IMR-90 (cell line): ENCODE measurements around the gene C1orf159. TPM values are rescaled to one million over a fixed set of nuclear protein-coding genes. Genes with fewer than 3 reads are reported as not detected.

Experiments used
- ATAC-seq: fragments of 200-7000 bp; cut with Tn5 transposase; 2 replicates; pipeline ENCODE4 v1.9.1; 2020; ENCODE audit warnings: low read depth, mild to moderate bottlenecking, moderate library complexity
- BruUV-seq: library from RNA; stranded (reverse); fragments of 400-500 nt; replicated peaks from 2 replicates; lab custom pipeline; 2021; lab: Mats Ljungman, UMichigan
- CTCF ChIA-PET: fragments of 300-600 bp; formaldehyde crosslinking; extraction: SDS; loops from one replicate; lab custom pipeline; 2021; ENCODE audit warnings: antibody characterized with exemption; lab: Yijun Ruan, JAX
- POLR2A ChIA-PET: fragments of 300-600 bp; sonication (Branson Sonifier 250); formaldehyde crosslinking; loops from one replicate; lab custom pipeline; 2022; ENCODE audit warnings: antibody characterized with exemption; ENCODE audit not compliant: unreplicated experiment; lab: Charles Lee
- DNase-seq: peaks from one replicate; pipeline ENCODE4 v3.0.0; 2013
- H2AFZ ChIP-seq: replicated peaks from 2 replicates; pipeline ENCODE3; 2013; ENCODE audit warnings: low read length, mild to moderate bottlenecking; ENCODE audit not compliant: poor library complexity
- H2AK5ac ChIP-seq: 2 replicates; pipeline ENCODE4 v1.6.1; 2013; ENCODE audit warnings: low read depth, low read length, inconsistent platforms
- H2AK9ac ChIP-seq: replicated peaks from 2 replicates; pipeline ENCODE3; 2013; ENCODE audit warnings: mild to moderate bottlenecking, low read depth, low read length, moderate library complexity; ENCODE audit not compliant: poor library complexity
- H2BK120ac ChIP-seq: 2 replicates; pipeline ENCODE4 v1.6.1; 2013; ENCODE audit warnings: low read depth, low read length, inconsistent platforms
- H2BK15ac ChIP-seq: 3 replicates; pipeline ENCODE4 v1.6.1; 2013; ENCODE audit warnings: low read depth, low read length, inconsistent platforms
- H2BK20ac ChIP-seq: 2 replicates; pipeline ENCODE4 v1.6.1; 2013; ENCODE audit warnings: low read depth, mild to moderate bottlenecking, inconsistent platforms, low read length, moderate library complexity
- H2BK5ac ChIP-seq: 2 replicates; pipeline ENCODE4 v1.6.1; 2013; ENCODE audit warnings: mild to moderate bottlenecking, low read depth, low read length, inconsistent platforms; ENCODE audit not compliant: poor library complexity, severe bottlenecking
- H3K14ac ChIP-seq: replicated peaks from 2 replicates; pipeline ENCODE4 v1.6.1; 2013; ENCODE audit warnings: low read depth, low read length, inconsistent platforms
- H3K18ac ChIP-seq: 2 replicates; pipeline ENCODE4 v1.6.1; 2013; ENCODE audit warnings: low read depth, low read length, control low read depth
- H3K23ac ChIP-seq: 2 replicates; pipeline ENCODE4 v1.6.1; 2013; ENCODE audit warnings: low read depth, low read length, inconsistent platforms
- H3K27ac ChIP-seq: 2 replicates; pipeline ENCODE4 v1.5.1; 2013; ENCODE audit warnings: mild to moderate bottlenecking, control low read depth, low read length; ENCODE audit not compliant: insufficient read depth
- H3K27me3 ChIP-seq: 2 replicates; pipeline ENCODE4 v1.6.1; 2013; ENCODE audit warnings: low read length; ENCODE audit not compliant: control insufficient read depth, insufficient read depth
- H3K36me3 ChIP-seq: 2 replicates; pipeline ENCODE4 v1.6.1; 2013; ENCODE audit warnings: low read length, mixed read lengths; ENCODE audit not compliant: control insufficient read depth, insufficient read depth
- H3K4ac ChIP-seq: 2 replicates; pipeline ENCODE4 v1.6.1; 2013; ENCODE audit warnings: low read depth, low read length, inconsistent platforms
- H3K4me1 ChIP-seq: 2 replicates; pipeline ENCODE4 v1.6.1; 2013; ENCODE audit warnings: low read length, mixed read lengths; ENCODE audit not compliant: control insufficient read depth, insufficient read depth
- H3K4me2 ChIP-seq: 2 replicates; pipeline ENCODE4 v1.6.1; 2013; ENCODE audit warnings: low read depth, mild to moderate bottlenecking, control low read depth, low read length, moderate library complexity
- H3K4me3 ChIP-seq: 2 replicates; pipeline ENCODE4 v1.5.1; 2013; ENCODE audit warnings: low read depth, mild to moderate bottlenecking, control low read depth, low read length, moderate library complexity; ENCODE audit not compliant: insufficient read depth
- H3K56ac ChIP-seq: 2 replicates; pipeline ENCODE4 v1.6.1; 2013; ENCODE audit warnings: low read length, inconsistent platforms; ENCODE audit not compliant: insufficient read depth; ENCODE audit errors: extremely low read depth
- H3K79me1 ChIP-seq, 2 experiments: 2 replicates each; pipeline ENCODE4 v1.6.1; 2013; ENCODE audit warnings: low read length in 2 of 2, inconsistent platforms in 1 of 2, low read depth in 1 of 2
- H3K9ac ChIP-seq: 2 replicates; pipeline ENCODE4 v1.6.1; 2013; ENCODE audit warnings: low read depth, low read length, control low read depth
- H3K9me1 ChIP-seq: 2 replicates; pipeline ENCODE4 v1.6.1; 2013; ENCODE audit warnings: low read length, inconsistent platforms; ENCODE audit not compliant: insufficient read depth
- H3K9me3 ChIP-seq: 2 replicates; pipeline ENCODE4 v1.6.1; 2013; ENCODE audit warnings: low read length; ENCODE audit not compliant: control insufficient read depth, insufficient read depth
- H4K20me1 ChIP-seq: 2 replicates; pipeline ENCODE4 v1.6.1; 2013; ENCODE audit warnings: low read length, inconsistent platforms; ENCODE audit not compliant: insufficient read depth
- H4K5ac ChIP-seq: 2 replicates; pipeline ENCODE4 v1.6.1; 2013; ENCODE audit warnings: mild to moderate bottlenecking, low read depth, low read length, control low read depth
- H4K8ac ChIP-seq, 2 experiments: 2 replicates each; pipeline ENCODE4 v1.6.1; 2013; ENCODE audit warnings: low read depth in 2 of 2, low read length in 2 of 2, control low read depth in 1 of 2, inconsistent platforms in 1 of 2
- H4K91ac ChIP-seq: 2 replicates; pipeline ENCODE4 v1.6.1; 2013; ENCODE audit warnings: low read depth, low read length, inconsistent platforms; ENCODE audit not compliant: insufficient read depth
- MAFK ChIP-seq: IDR thresholded peaks from 2 replicates; pipeline ENCODE4 v1.6.1; 2012; ENCODE audit warnings: low read depth, low read length, improper control_type of control experiment
- MXI1 ChIP-seq: IDR thresholded peaks from 2 replicates; pipeline ENCODE4 v1.6.1; 2012; ENCODE audit warnings: low read depth, mild to moderate bottlenecking, low read length, moderate library complexity, borderline replicate concordance
- POLR2A ChIP-seq: IDR thresholded peaks from 2 replicates; pipeline ENCODE4 v1.6.1; 2012; ENCODE audit warnings: mild to moderate bottlenecking, low read depth, low read length
- RAD21 ChIP-seq: IDR thresholded peaks from 2 replicates; pipeline ENCODE4 v1.6.1; 2012; ENCODE audit warnings: low read length, improper control_type of control experiment
- RFX5 ChIP-seq: IDR thresholded peaks from 2 replicates; pipeline ENCODE4 v1.8.0; 2012; ENCODE audit warnings: low read depth, mild to moderate bottlenecking, low read length, moderate library complexity
- SMC3 ChIP-seq: fragments of 150-350 bp; IDR thresholded peaks from 2 replicates; pipeline ENCODE4 v1.6.1; 2016; ENCODE audit warnings: low read depth, mild to moderate bottlenecking, antibody characterized with exemption, low read length, moderate library complexity
- WGBS, 2 experiments: methylation state at CpG; one replicate each; pipeline versions ENCODE4 v1.1.5 to v1.1.7; 2013; ENCODE audit warnings: missing lambda C conversion rate in 2 of 2; ENCODE audit not compliant: insufficient read length in 1 of 2; ENCODE audit errors: extremely low coverage in 2 of 2; 5-methylcytosine and 5-hydroxymethylcytosine counted together
- dilution Hi-C: fragments of 300-500 bp; cut with HindIII; formaldehyde crosslinking; loops from one replicate; pipeline ENCODE4 v1.14.3; 2018; ENCODE audit warnings: low sequenced_read_pairs; ENCODE audit not compliant: unreplicated experiment
- in situ Hi-C: fragments of 300-500 bp; cut with MboI; formaldehyde crosslinking; loops from 3 replicates; pipeline ENCODE4 v1.14.3; 2019; ENCODE audit warnings: low sequenced_read_pairs, inconsistent platforms, mixed read lengths
- intact Hi-C: fragments of 100-400 bp; cut with micrococcal nuclease; formaldehyde crosslinking; loops from 2 replicates; pipeline ENCODE4 v1.10.0; 2022
- polyA plus RNA-seq, 3 experiments: library from polyadenylated mRNA; depleted of rRNA; stranded (reverse); fragments of >200 nt; gene quantifications; 2 replicates each; pipeline ENCODE4 v1.2.3, GENCODE V29; 2012; ENCODE audit warnings: low replicate concordance in 1 of 3
- total RNA-seq: library from RNA; depleted of rRNA; stranded (reverse); fragments of >200 nt; gene quantifications from 2 replicates; pipeline ENCODE4 v1.2.3, GENCODE V29; 2012

Gene C1orf159
- total and polyA plus RNA-seq, 2 of the 4 experiments (the other 2 are of a cell fraction): 2.9 to 12.6 TPM

- Histone ChIP-seq H3K4me3 (no peak overlapping the region), H3K36me3 (no peaks in the 10 kb centered on the region), H3K27ac (no peak overlapping the region), H4K20me1 (no peaks in the 10 kb centered on the region), H2AFZ (no peak overlapping the region), H3K14ac (no peak overlapping the region), H2BK20ac (no peak overlapping the region), H3K18ac (no peak overlapping the region), H2AK5ac (no peak overlapping the region), H3K23ac (no peak overlapping the region), H4K91ac (no peak overlapping the region), H2BK15ac (no peak overlapping the region), H3K56ac (no peak overlapping the region), H3K27me3 (no peaks in the 10 kb centered on the region), H3K9me3 (no peaks in the 10 kb centered on the region; the same call in 1 of the 2 replicates), H2BK5ac (no peak overlapping the region), H3K4ac (no peak overlapping the region), H2AK9ac (no peak overlapping the region), H3K9ac (no peak overlapping the region), H3K9me1 (no peaks in the 10 kb centered on the region; the same call in 1 of the 2 replicates), H3K4me2 (no peak overlapping the region), H2BK120ac (no peak overlapping the region), H3K4me1 (peaks cover 11% of the 10 kb centered on the region), H4K8ac (no peak overlapping the region), H3K79me1 (no peaks in the 10 kb centered on the region), H4K5ac (no peak overlapping the region)
- no peak for DNase-seq
- no TSS peak for BruUV-seq
- in situ Hi-C loops (no loop called here), dilution Hi-C loops (no loop called here), intact Hi-C loops (no loop called here)
- 91% methylated on average over 7 of the region's 10 CpGs; no CpG with 5 or more reads in 1 of the 2 experiments for WGBS, 2 experiments
- ChIA-PET POLR2A (no interaction called here), CTCF (interaction anchor here (0.5 kb wide), 1 partner anchor 1235 kb away, joined by 4 read pairs; no protein-coding TSS in a partner anchor)
- TF ChIP-seq SMC3 (no peak), MAFK (no peak), RAD21 (no peak), MXI1 (no peak), RFX5 (no peak), POLR2A (no peak)
- ATAC-seq: no peak
Observed at GRCh38 chr1:1155258-1155657, 39.4 kb upstream of the C1orf159 start.
